GM18519 (cell line): ENCODE data around the gene AEBP1.
"Not testable (repeated sequence)": the region's sequence is repeated elsewhere in the genome, so short reads cannot be mapped to it uniquely, and the experiment has no call there.

Source experiments
- ATAC-seq: cut with Tn5 transposase; IDR thresholded peaks from one replicate; pipeline ENCODE4 v1.9.1; 2021; ENCODE audit warnings: mild to moderate bottlenecking, moderate library complexity; ENCODE audit not compliant: unreplicated experiment, low FRiP score

Gene AEBP1

DNA sequence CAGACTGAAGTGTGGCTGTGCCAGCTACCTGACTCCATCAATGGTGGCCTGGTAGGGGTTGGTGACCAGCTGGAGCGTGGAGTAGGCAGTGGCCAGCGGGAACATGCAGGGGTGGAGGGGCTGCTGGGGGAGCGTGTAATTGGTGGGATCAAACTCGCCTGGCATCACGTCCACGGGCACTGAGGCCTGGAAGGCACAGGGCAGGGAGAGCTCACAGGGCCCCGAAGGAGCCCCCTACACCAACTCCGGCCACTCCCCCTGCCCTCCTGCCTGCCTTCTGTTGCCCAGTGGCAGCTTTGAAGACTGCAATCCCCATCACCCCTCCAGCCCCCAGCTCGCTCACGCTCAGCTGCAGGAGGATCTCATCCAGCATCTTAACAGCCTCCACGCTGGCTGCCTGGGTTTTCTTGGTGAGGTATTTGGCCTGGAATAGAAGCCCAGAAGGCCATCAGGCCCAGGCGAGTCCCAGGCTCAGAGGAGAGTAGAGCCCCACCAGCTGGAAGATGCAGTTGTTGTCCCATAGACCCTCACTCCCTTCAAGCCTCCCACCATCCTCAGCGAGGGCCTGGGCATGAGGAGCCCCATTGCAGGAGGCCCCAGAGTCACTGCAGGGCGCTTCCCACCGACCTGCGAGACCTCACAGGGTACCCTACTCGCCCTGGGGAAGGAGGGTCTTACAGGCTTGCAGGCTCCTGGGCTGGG lies 12.1 kb downstream of the AEBP1 start:
- no peak for ATAC-seq

DNA sequence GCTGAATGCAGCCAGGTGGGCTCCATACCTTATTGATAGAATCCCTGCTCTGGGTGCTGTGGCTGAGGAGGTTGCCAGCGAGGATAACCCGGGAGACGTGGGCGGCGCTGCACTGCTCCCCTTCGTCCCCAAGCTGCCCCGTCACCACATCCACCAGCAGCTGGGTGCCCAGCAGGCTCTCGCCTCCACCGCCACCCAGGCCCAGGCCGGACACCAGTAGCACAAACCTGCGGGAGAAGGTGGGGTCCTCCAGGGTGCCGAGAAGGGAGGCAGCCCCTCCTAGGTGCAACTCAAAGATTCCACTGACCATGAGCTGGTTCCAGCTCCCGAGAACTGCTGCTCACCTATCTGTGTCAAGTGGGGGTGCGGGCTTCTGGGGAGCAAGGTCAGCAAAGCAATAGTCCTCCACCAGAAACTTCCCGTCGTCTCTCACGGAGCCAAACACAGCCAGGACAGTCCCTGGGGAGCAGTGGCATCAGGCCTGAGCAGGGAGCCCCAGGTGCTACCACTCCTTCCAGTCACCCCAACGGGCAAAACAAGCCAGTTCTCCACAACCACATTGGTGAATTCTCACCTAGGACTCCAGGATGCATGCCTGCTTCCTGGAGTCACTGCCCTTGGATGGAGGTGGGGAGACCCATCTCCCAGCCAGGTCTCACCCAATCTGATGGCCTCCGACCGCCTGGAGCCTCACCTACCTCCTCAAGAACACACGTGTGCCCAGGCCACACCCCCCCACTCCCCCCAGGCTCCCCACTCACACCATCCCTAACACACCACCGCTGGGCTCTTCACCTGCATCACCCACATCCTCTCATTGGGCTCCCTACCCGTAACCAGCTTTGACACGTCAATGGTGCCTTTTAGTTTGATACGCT lies 12.9 kb downstream of the AEBP1 start:
- no peak for ATAC-seq

DNA sequence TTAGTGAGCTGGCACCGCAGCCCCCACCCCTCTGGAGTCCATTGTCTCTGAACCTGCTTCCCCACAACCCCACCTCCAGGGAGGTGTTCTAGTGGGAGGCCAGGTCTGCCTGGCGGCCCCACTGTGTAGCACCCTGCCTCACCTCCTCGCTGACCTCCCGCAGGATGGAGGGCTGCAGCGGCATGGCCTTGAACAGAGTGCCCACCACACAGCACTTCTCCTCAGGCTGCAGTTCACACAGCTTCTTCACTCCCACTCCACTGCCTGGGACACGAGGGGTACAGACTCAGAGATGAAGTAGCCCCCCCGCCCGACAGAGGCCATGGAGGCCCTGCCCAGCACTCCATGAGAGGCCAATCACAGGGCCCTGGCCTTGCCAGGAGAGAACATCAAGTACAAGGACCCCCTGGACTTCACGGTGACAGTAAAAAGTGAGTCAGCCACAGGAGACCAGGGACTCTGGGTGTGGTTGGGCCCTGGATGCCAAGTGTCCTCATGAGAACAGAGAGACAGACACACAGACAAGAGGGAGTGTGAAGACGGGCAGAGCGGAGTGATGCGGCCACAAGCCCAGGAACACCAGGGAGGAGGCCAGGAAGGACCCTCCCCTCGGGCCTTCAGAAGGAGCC lies 13.8 kb downstream of the AEBP1 start:
- ATAC-seq, result no peak

DNA sequence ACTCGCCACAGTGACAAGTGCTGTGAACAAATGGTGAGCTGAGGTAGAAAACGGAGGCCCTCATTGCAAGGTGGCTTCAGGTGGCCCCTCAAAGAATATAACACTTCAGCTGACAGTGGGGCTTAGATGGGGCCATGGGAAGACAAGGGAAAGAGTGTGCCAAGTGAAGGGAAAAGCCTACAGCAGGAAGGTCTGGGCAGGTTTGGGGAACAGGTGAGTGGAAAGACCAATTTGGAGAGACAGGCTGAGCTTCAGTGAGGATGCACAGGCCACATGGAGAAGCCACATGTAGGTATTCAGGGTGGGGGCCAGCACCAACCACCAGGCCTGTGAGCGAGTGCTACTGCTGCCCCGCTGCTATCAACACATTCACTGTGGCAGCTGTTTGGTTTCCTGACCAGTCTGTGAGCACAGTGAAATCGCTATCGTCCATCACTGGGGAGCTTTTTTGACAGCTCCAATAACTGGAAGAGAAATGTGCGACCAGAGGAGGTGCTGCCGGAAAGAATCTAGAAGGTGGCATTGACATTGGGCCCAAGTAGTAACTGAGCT lies 15.8 kb downstream of the AEBP1 start:
- ATAC-seq, result no peak

DNA sequence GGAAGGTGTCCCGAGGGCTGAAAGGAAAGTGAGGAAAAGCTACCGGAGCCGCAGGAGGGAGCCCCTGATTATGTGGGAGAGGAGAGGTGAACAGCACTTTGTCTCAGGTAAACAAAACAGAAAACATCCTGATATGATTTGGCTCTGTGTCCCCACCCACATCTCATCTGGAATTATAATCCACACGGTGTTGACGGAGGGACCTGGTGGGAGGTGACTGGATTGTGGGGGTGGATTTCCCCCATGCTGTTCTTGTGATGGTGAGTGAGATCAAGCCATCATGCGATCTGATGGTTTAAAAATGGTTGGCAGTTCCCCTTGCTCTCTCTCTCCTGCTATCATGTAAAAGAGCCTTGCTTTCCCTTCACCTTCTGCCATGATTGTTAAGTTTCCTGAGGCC lies 16.2 kb downstream of the AEBP1 start:
- ATAC-seq, result no peak

DNA sequence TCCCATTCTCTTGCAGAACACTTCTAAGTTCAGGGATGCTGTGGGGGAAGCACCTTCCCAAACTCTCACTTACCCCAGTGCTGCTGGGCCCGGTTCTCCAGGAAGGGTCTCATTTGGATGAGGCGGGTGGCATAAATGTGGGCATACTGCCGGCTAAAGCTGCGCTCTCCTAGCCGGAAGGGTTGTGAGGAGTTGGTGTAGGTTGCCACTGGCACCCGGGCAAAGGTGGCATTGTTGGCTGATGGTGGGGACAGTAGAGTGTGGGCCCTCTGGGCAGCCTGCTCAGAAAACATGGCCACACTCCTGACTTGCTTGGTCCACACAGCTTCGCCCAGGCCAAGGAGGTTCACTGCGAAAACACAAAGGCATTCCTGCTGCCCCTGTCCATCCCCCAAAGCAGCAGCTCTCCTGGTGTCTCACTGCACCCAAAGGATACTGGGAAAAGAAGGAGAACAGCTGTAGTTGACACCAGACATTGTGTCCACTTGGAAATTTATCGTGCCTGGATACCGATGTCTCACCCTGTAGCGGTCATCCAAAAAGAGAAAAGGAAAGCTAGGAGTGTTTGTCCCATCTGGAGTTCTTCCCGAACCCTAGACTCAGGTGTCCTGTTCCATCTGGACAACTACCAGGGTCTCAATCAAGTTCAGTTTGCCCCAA lies 17.7 kb downstream of the AEBP1 start:
- no peak for ATAC-seq

DNA sequence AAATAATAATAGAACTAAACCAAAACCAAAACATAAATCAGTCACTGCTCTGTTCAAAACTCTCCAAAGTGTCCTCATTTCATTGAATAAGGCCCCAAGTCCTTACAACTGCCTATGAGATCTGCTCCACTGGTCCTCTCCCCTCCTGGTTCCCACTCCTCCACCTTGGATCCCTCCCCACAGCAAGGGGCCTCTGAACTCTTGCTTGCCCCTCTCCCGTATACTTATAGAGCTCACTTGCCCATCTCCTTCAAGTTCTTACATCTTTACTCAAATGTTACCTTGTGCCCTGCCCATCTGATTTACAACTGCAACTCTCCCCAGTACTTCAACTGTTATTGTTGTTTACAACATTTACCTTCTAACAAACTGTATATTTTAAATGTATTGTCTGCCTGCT lies 18.4 kb downstream of the AEBP1 start:
- no peak for ATAC-seq

DNA sequence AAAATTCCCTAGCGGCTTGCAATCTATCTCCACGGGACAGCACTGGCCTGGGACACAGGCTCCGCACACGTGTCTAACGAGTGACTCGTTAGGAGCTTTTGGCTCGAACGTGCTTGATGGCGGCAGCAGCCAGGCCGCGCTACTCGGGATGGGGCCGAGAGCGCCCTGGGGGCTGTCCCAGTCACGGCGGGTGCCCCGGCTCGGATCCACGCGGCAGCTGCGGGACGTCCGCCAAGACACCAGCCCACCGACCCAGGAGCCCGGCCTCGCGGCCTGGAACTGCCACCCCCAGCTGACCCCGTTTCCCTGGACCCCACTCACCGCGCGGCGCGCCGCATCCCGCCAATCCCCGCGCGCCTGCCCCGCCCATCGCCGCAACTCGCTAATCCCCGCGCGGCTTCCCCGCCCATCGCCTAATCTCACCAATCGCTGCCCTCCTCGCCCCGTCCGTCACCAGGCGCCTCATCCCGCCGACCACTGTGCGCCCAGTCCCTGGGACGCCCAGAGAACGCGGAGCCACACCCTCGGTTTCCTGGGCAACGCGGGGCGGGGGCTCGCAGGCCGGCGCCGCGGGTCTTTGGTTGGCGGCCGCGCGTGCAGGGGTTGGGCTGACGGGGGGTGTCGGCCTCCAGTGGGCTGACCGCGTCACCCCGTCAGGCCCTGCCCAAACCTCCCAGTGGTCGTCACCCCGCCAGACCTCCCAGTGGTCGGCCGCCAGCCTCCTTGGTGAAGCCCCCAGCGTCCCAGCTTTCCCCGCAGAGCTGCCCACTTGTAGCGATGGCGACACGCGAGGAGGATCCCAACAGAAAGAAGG lies 19.3 kb downstream of the AEBP1 start, which contains the start of gene POLD2:
POLD2 (minus strand) TSS at position 359 of the 814 bp plus-strand sequence. CDS start 1,495 bp downstream, outside the sequence.
- ATAC-seq, result peak; percentile 92

DNA sequence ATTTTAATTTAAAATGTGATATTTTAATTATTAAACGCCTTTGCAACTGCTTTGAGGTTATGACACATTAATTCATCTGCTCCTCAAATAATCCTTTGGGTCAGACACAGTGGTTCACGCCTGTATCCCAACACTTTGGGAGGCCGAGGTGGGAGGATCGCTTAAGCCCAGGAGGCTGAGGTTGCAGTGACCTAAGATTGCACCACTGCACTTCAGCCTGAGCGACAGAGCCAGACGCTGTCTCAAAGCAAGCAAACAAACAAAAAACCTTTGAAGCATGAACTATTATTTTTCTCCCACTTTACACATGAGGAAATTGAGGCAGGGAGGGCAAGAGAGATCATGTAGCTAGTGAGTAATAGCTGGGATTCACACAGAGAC lies 20.7 kb downstream of the AEBP1 start:
- no peak for ATAC-seq

DNA sequence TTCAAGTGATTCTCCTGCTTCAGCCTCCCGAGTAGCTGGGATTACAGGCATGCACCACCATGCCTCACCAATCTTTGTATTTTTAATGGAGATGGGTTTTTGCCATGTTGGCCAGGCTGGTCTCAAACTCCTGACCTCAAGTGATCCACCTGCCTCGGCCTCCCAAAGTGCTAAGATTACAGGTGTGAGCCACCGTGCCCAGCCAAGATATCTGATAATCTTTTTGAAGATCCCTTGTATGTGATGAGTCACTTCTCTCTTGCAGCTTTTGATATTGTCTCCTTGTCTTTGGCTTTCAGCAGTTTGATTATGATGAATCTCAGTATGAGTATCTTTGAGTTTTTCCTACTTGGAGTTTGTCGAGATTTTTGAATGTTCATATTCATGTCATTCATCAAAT lies 22.4 kb downstream of the AEBP1 start:
- ATAC-seq, result not testable (repeated sequence)

DNA sequence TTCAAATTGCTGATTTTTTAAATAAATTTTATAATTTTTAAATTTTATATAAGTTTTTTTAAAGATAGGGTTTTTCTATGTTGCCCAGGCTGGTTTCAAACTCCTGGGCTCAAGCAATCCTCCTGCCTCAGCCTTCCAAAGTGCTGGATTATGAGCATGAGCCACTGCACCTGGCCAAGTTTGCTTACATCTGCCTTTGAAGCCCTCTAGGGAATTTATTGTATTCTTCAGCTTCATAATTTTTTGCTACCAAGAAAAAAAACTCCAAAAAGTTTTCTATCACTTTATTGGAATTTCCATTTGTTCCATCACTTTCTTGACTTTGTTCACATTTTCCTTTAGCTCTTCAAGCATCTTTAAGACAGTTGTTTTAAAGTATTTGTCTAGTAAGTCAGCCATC lies 23.0 kb downstream of the AEBP1 start:
- ATAC-seq, result no peak

DNA sequence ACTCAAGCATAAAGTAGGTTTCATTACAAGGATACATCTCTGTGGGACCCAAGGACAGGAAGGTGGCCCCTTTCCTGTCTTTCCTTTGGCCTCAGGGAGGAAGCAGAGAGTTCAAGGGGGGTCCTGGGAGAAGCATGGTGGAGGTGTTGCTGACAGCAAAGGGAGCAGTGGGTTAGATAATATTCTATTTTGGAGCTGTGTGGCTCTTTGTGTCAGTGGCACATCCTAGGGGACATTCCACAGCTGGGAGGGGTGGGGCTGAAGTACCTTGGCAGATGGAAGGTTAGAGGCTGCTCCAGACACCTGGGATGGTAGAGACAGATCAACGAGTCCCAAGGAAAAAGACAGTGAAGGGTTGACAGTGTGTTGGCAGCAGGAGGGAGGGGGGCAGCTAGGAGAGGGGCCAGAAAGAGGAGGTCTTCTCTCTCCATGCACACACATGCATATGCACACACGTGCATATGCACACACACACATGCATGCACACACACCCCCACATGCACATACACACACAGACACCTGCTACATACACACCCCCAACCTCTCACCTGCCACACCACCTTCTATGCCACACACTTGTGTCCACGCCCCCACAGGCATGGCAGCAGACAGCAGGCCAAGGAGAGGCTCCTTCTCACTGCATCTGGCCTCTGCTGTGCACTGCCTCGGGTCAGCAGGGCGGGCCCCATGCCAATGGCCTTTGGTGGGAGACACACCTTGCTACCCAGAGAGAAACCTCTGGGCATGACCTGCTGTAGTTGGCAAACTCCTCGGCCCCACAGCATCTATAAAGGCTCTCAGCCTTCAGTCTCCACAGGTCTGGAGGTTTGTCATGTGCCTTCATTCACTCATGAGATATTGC lies 24.8 kb downstream of the AEBP1 start:
- no peak for ATAC-seq

DNA sequence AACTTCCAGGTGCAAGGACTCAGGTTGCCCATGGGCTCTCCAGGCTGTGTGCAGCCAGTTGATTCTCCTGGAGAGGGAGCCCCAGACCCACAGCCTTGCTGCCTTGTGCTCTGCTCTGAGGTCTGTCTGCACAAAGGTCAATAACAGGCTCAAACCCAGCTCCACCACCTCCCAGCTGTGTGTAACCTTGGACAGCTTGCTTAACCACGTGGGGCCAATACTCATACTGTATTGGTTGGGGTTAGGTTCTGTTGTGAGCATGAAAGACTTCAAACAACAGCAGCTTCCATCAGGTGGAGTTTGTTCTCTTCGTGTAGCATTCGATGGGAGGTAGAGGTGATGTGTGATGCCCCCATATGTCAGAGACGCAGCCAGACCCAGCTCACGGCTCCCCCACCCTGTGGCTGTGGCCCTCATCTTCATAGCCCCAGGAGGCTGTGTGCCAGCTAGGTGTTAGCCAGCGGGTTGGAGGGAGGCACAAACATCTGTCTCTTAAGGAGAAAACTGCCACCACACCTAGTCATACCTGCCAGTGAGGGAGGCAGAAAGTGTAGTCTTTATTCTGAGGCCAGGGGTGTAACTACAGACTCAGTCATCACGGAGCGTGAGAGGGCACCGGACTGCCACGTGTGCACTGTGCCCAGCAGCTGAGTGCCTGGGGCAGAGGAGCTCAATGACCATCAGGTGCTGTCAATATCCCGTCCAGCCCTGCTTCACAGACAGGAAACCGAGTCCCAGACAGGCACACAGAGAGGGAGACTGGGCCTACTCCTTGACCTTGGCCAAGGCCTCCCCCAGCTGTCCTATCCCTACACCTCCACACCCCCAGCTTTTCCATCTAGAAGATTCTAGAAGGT lies 27.3 kb downstream of the AEBP1 start:
- ATAC-seq, result no peak

DNA sequence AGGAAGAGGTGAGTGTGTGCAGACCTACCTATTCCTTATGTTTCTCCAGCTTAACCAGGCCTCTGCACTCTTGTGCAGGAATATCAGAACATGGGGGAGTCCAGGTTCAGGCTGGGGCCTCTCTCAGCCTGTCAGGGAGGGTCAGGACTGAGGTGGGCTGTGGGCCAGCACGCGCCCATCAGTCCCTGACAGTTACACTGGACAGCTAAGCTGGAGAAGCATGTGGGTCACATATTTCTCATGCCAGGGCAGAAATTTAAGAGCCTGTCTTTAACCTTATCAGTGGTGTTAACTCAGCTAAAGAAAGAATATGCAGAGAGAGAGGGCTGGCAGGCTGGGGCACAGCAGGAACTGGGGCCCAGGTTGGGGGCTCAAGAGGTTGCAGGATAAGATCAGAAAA lies 27.9 kb downstream of the AEBP1 start:
- ATAC-seq, result no peak

DNA sequence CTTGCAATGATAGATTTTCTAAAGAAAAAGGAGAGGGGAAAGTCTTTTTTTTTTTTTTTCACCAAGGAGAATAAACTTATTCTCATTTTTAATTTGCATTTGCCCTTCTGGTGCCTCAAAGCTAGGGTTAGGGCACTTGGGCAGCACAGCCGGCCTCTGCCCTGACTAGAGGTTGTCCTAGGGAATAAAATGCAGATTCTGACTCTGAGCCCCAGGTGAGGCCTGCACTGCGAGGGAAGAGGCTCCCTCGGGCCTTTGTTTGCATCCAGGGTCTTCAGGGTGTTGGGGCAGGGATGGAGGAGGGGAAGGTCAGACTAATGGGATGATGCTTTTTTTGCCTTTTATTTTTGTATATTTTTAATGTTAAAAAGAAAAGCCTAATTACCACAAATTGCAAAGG lies 29.1 kb downstream of the AEBP1 start:
- ATAC-seq, result no peak

DNA sequence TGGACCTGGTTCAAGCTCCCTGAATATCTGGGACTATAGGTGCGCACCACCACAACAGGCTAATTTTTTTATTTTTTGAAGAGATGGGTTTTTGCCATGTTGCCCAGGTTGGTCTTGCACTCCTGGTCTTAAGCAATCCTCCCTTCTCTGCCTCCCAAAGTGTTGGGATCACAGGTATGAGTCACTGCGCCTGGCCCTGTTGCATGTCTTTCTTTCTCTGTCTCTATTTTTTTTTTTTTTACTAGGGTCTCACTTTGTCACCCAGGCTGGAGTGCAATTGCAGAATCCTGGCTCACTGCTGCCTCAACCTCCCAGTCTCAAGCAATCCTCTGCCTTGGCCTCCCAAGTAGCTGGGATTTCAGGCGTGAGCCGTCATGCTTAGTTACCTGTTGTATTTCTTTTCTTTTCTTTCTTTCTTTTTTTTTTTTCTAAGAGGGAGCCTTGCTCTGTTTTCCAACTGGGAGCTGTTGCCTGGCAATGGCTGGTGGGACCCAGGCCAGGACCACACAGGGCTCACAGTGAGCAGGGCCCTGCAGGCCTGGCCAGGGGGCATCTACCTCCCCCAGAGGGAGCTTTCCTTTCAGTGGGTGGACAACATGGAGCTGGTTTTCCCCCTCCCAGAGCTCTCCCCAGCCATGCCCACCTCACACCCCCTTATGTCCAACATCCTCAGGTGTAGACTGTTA lies 30.9 kb downstream of the AEBP1 start:
- ATAC-seq, result no peak

DNA sequence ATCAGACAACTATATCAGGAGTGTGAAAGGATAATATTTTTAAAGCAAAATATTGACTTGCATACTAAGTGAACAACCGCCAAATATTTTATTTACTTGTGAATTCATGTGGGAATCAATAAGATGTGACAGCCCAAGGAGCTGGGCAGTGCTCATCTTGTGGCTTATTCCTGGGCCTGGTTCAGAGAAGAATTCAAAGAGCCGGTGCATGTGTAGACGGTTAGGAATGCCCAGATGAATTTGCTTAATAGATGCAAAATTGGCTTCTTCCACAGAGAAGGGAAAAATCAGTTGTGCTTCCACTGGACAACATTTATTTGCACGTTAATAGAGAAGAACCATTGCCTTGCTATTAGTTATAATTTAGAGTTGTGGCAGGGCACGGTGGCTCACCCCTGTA lies 32.6 kb downstream of the AEBP1 start:
- ATAC-seq, result no peak
